PC-3 (cell line): ENCODE data around the gene NTN3.

ENCODE experiments used
- EZH2 ChIP-seq: fragments of 300-600 bp; sonication (generic); IDR thresholded peaks from one replicate; pipeline ENCODE4 v1.6.1; 2017; ENCODE audit warnings: antibody characterized with exemption, mild to moderate bottlenecking, low read length; ENCODE audit not compliant: unreplicated experiment
- EZH2phosphoT487 ChIP-seq: fragments of 300-600 bp; sonication (generic); IDR thresholded peaks from 2 replicates; pipeline ENCODE4 v1.6.1; 2018; ENCODE audit warnings: mild to moderate bottlenecking, antibody characterized with exemption, low read length, borderline replicate concordance
- TF ChIP-seq, protein P1 (sequence below): fragments of 300-600 bp; sonication (generic); conservative IDR thresholded peaks from 2 replicates; pipeline ENCODE4 v1.5.1; 2017; ENCODE audit warnings: antibody characterized with exemption, low read depth, mild to moderate bottlenecking, low read length

DNA sequence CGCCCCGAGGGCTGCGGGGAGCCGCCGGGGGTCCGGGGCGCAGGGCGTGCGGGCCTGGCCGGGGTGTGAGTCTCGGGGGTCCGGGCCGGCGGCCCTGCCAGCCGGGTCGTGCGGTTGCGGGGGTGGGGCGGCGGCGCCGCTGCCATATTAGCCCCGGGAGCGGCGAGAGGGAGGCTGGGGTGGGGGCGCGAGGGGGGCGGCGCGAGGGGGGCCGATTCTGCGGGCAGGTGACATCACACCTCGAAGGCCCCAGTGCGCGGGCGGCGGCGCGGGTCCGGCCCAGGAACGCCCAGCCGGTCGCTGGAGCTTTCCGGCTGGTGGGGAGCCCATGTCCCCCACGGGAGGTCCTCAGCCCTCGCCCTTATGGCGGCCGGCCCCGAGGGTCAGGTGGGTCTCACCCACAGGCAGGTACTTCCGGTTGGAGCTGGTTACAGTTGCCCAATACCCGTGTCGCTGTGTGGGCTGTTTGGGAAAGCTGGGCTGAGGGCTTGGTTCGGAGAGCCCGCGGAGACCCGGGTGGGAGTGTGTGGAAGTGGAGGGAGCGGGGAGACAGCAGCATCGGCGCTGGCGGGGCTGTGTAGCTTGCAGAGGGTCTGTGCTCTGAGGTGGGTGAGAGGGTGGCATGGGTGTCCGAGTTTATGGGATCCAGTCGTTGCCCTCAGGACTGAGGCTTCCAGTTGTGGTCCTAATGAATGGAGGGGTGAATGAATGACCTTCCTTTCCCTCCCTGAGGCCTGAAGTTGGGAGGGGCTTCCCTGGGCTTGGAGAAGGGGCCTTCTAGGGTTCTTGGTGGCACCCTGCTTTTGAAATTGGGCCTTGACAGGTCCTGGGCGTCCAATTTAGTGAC lies 43.5 kb downstream of the NTN3 start:
- TF ChIP-seq, protein P1, sequence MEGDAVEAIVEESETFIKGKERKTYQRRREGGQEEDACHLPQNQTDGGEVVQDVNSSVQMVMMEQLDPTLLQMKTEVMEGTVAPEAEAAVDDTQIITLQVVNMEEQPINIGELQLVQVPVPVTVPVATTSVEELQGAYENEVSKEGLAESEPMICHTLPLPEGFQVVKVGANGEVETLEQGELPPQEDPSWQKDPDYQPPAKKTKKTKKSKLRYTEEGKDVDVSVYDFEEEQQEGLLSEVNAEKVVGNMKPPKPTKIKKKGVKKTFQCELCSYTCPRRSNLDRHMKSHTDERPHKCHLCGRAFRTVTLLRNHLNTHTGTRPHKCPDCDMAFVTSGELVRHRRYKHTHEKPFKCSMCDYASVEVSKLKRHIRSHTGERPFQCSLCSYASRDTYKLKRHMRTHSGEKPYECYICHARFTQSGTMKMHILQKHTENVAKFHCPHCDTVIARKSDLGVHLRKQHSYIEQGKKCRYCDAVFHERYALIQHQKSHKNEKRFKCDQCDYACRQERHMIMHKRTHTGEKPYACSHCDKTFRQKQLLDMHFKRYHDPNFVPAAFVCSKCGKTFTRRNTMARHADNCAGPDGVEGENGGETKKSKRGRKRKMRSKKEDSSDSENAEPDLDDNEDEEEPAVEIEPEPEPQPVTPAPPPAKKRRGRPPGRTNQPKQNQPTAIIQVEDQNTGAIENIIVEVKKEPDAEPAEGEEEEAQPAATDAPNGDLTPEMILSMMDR = no peak
- TF ChIP-seq EZH2phosphoT487 = no peak
- no peak for TF ChIP-seq EZH2
